ENCODE measurements around the gene TNFAIP3.

- TF ChIP-seq, protein P1, sequence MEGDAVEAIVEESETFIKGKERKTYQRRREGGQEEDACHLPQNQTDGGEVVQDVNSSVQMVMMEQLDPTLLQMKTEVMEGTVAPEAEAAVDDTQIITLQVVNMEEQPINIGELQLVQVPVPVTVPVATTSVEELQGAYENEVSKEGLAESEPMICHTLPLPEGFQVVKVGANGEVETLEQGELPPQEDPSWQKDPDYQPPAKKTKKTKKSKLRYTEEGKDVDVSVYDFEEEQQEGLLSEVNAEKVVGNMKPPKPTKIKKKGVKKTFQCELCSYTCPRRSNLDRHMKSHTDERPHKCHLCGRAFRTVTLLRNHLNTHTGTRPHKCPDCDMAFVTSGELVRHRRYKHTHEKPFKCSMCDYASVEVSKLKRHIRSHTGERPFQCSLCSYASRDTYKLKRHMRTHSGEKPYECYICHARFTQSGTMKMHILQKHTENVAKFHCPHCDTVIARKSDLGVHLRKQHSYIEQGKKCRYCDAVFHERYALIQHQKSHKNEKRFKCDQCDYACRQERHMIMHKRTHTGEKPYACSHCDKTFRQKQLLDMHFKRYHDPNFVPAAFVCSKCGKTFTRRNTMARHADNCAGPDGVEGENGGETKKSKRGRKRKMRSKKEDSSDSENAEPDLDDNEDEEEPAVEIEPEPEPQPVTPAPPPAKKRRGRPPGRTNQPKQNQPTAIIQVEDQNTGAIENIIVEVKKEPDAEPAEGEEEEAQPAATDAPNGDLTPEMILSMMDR (IDR thresholded peaks at IDR 0.05; ENCODE audit: control extremely low read depth in 1 of 3, insufficient read depth in 1 of 3, low read depth in 1 of 3, low read length in 3 of 3) = no peak
- TF ChIP-seq POLR2AphosphoS5 (IDR thresholded peaks at IDR 0.05; ENCODE audit: low read depth, low read length) (no peak), SP4 (IDR thresholded peaks at IDR 0.05; ENCODE audit: low read length) (no peak), BCL11A (IDR thresholded peaks at IDR 0.05; ENCODE audit: low read depth in 2 of 2, low read length in 2 of 2) (no peak)
- TF ChIP-seq, protein P2, sequence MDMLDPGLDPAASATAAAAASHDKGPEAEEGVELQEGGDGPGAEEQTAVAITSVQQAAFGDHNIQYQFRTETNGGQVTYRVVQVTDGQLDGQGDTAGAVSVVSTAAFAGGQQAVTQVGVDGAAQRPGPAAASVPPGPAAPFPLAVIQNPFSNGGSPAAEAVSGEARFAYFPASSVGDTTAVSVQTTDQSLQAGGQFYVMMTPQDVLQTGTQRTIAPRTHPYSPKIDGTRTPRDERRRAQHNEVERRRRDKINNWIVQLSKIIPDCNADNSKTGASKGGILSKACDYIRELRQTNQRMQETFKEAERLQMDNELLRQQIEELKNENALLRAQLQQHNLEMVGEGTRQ (IDR thresholded peaks at IDR 0.05; ENCODE audit: low read length) = no peak
Measured at GRCh38 chr6:137890983-137891537, 24.0 kb downstream of the TNFAIP3 start.
